ENCODE results near the gene PRKAB1.

Gene PRKAB1

DNA sequence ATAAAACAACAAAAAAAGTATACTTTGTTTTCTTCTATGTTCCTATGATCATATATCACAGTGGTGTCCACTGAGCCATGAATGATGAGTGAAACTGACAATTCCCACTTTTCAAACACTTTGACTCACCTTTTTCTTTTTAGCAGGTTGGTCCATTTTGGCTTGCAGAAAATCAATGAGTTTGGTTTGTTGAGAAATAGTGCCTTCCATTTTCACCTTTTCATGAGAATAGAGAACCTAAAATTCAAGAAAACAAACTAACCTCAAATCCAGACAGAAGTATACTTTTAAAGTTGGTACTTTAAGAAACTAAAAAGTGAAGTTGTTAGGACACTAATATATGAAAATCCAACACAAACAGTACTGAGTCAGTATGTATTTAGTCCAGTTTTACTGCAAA lies 52.4 kb downstream of the PRKAB1 start:
- Mint-ChIP-seq H3K4me3 (no peak overlapping the region), H3K9me3 (no peaks in the 10 kb centered on the region), H3K4me1 (ENCODE audit: low read depth) (no peaks in the 10 kb centered on the region), H3K27ac (no peak overlapping the region), H3K36me3 (ENCODE audit: low read depth) (peaks cover 12% of the 10 kb centered on the region), H3K27me3 (no peaks in the 10 kb centered on the region)
- intact Hi-C loops (cut with micrococcal nuclease), result no loop called here

DNA sequence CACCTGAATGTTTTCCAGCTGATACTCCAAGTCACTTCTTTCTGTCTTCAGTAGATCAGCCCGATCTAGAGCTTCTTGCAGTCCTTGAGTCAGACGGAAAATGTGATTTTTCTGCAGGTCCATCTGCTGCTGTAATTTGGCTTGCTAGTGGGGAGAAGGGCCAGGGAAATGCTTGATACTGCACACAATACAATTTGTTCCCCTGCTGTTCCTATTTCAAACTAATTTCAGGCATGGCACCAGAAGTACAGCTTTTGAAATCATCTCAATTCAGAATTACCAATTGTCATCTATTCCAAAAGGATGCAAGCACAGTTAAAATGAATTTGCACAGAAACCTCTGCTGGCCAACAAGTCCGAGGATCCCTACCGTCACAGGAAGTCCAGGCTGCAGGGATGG lies 53.4 kb downstream of the PRKAB1 start:
- no peak overlapping the region for H3K4me3 Mint-ChIP-seq
- peaks cover 9% of the 10 kb centered on the region for H3K36me3 Mint-ChIP-seq (ENCODE audit: low read depth)
- H3K9me3 Mint-ChIP-seq, result no peaks in the 10 kb centered on the region
- no peak overlapping the region for H3K27ac Mint-ChIP-seq
- intact Hi-C loops (cut with micrococcal nuclease), result no loop called here
- H3K27me3 Mint-ChIP-seq, result no peaks in the 10 kb centered on the region
- no peaks in the 10 kb centered on the region for H3K4me1 Mint-ChIP-seq (ENCODE audit: low read depth)

DNA sequence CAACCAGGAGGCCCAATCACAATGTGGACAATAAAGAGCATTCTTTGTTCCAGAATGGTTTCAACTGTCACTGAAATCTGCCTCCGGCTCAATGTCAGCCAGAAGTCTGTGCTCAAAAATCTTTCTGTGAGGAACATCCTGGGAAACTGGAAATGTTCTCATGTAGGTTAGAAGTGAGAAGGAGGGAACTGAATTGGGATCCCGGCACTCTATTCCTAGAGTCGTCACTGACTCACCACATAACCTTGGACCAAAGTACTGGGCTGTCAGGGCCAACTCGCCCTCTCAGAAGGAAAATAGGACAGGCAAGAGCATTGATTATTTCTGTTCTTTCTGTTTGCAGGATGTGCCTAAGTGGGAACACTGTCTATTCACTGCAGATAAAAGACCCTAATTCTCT lies 57.6 kb downstream of the PRKAB1 start:
- H3K4me3 Mint-ChIP-seq, result no peak overlapping the region
- H3K9me3 Mint-ChIP-seq, result no peaks in the 10 kb centered on the region
- intact Hi-C loops (cut with micrococcal nuclease), result no loop called here
- no peaks in the 10 kb centered on the region for H3K27me3 Mint-ChIP-seq
- no peaks in the 10 kb centered on the region for H3K4me1 Mint-ChIP-seq (ENCODE audit: low read depth)
- no peak overlapping the region for H3K27ac Mint-ChIP-seq
- H3K36me3 Mint-ChIP-seq (ENCODE audit: low read depth), result no peaks in the 10 kb centered on the region

DNA sequence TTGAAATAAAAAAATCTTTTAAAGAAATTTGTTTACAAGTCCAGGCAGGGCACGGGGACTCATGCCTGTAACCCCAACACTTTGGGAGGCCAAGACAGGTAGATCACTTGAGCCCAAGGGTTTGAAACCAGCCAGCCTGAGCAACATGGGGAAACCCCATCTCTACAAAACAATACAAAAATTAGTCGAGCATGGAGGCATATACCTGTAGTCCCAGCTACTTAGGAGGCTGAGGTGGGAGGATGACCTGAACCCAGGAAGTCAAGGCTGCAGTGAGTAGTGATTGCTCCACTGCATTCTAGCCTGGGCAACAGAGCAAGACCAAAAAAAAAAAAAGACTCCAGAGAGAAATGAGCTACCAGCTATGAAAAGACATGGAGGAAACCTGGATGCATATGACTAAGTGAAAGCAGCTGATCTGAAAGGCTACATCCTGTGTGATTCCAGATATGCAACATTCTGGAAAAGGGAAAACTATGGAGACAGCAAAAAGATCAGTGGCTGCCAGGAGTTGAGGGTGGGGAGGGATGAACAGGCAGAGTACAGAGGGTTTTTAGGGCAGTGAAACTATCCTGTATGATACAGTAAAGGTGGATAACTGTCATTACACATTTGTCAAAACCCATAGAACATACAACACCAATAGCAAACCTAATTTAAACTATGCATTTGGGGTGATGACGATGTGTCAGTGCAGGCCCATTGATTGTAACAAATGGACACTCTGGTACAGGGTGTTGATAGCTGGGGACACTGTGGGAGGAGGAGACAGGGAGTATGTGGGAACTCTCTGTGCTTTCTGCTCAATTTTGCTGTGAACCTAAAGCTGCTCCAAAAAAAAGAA lies 59.9 kb downstream of the PRKAB1 start:
- Mint-ChIP-seq H3K4me3 (no peak overlapping the region), H3K27ac (no peak overlapping the region), H3K27me3 (no peaks in the 10 kb centered on the region), H3K4me1 (ENCODE audit: low read depth) (peaks cover 6% of the 10 kb centered on the region), H3K36me3 (ENCODE audit: low read depth) (no peaks in the 10 kb centered on the region), H3K9me3 (no peaks in the 10 kb centered on the region)
- intact Hi-C loops (cut with micrococcal nuclease), result no loop called here

DNA sequence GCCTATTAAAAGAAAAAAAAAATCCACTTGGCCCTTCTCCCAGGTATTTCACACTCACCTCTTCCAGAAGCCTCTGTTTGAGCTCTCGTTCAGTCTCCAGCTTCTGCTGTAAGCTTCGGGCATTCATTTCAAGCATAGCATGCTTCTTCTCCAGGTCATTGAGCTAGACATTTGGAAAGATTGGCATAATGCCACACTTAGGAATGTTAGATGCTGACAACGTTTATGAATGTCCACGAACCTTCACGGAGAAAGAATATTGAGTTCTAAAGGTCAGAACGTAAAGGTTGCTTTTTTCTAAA lies 60.5 kb downstream of the PRKAB1 start:
- Mint-ChIP-seq H3K27me3 (no peaks in the 10 kb centered on the region), H3K27ac (no peak overlapping the region), H3K4me3 (no peak overlapping the region), H3K9me3 (no peaks in the 10 kb centered on the region), H3K4me1 (ENCODE audit: low read depth) (peaks cover 6% of the 10 kb centered on the region), H3K36me3 (ENCODE audit: low read depth) (no peaks in the 10 kb centered on the region)
- intact Hi-C loops (cut with micrococcal nuclease), result no loop called here

DNA sequence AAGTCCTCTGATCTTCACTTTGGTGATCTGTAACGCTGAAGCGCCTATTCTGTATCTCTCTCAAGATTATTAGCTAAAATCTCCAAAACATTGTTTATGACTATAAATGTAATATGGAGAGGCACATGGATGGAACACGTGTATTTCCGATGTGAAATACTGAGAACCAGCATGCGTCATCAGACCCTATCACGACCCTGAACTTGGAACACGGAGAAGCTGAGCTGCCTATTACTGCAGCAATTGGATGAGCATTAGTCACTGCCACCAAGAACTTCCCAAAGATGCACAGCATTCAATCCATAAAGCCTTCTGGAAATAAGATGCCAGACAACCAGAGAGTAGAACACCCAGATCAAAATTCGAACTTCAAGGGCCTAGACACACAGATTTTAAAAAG lies 61.9 kb downstream of the PRKAB1 start:
- H3K27me3 Mint-ChIP-seq, result no peaks in the 10 kb centered on the region
- peaks cover 6% of the 10 kb centered on the region for H3K4me1 Mint-ChIP-seq (ENCODE audit: low read depth)
- H3K4me3 Mint-ChIP-seq, result no peak overlapping the region
- no peak overlapping the region for H3K27ac Mint-ChIP-seq
- no peaks in the 10 kb centered on the region for H3K9me3 Mint-ChIP-seq
- intact Hi-C loops (cut with micrococcal nuclease), result no loop called here
- H3K36me3 Mint-ChIP-seq (ENCODE audit: low read depth), result peaks cover 7% of the 10 kb centered on the region

DNA sequence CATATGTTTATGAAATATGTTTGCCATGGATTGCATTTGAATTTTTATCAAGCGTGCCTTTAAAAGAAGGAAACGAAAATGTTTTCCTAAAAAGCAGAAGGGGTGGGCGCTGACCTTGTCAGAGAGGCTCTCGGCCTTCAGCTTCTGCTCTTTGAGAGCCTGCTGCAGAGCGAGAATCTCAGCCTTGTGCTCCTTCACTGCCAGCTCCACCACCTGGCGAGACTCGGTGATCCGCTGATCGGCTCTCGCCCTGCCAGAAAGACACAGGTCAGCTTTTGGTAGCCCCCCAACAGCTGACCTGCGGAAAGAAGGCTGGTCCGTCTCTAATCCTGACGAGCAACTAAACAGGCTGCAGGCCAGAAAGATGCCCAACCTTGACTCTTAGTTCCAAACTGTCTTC lies 62.4 kb downstream of the PRKAB1 start:
- Mint-ChIP-seq H3K4me1 (ENCODE audit: low read depth) (peaks cover 6% of the 10 kb centered on the region), H3K27me3 (no peaks in the 10 kb centered on the region), H3K36me3 (ENCODE audit: low read depth) (peaks cover 7% of the 10 kb centered on the region), H3K4me3 (no peak overlapping the region), H3K27ac (no peak overlapping the region), H3K9me3 (no peaks in the 10 kb centered on the region)
- intact Hi-C loops (cut with micrococcal nuclease), result no loop called here

Measured in dendritic cell treated with granulocyte-macrophage colony-stimulating factor and Interleukin-4, amounts not matched to agents 40 ng/mL and 50 ng/mL, for 4 days (primary cell).